UCSD-AML1 (cell line): ENCODE data around the gene IGBP1.
"Not testable (repeated sequence)": the region's sequence is repeated elsewhere in the genome, so short reads cannot be mapped to it uniquely, and the experiment has no call there.

Experiments
- DNase-seq: peaks from one replicate; lab custom pipeline; 2025; ENCODE audit not compliant: unreplicated experiment; lab: John Stamatoyannopoulos, UW

The IGBP1 gene

GRCh38 chrX:70133303-70134115 lies at the start of gene IGBP1:
Gene IGBP1, plus strand, starts transcription at chrX:70133447. Its CDS starts 501 bp downstream, at chrX:70133948.
- DNase-seq, result peak; percentile 87

- no peak for DNase-seq
Measured at GRCh38 chrX:70084592-70085240, 48.5 kb upstream of the IGBP1 start.

- DNase-seq, result no peak
Measured at GRCh38 chrX:70087857-70088630, 45.2 kb upstream of the IGBP1 start.

- no peak for DNase-seq
Measured at GRCh38 chrX:70088751-70089150, 44.5 kb upstream of the IGBP1 start.

GRCh38 chrX:70089604-70090297 lies 43.5 kb upstream of the IGBP1 start:
- no peak for DNase-seq

- DNase-seq, result no peak
Measured at GRCh38 chrX:70092247-70092646, 41.0 kb upstream of the IGBP1 start.

- DNase-seq, result no peak
Measured at GRCh38 chrX:70096052-70096451, 37.2 kb upstream of the IGBP1 start.

- no peak for DNase-seq
Measured at GRCh38 chrX:70105229-70105628, 28.0 kb upstream of the IGBP1 start.

- not testable (repeated sequence) for DNase-seq
Measured at GRCh38 chrX:70111436-70112026, 21.7 kb upstream of the IGBP1 start.

GRCh38 chrX:70117738-70118137 lies 15.5 kb upstream of the IGBP1 start:
- DNase-seq, result no peak

GRCh38 chrX:70123014-70123413 lies 10.2 kb upstream of the IGBP1 start:
- not testable (repeated sequence) for DNase-seq

GRCh38 chrX:70124678-70125077 lies 8.6 kb upstream of the IGBP1 start:
- no peak for DNase-seq

GRCh38 chrX:70128071-70128470 lies 5.2 kb upstream of the IGBP1 start:
- DNase-seq, result no peak

- DNase-seq, result no peak
Measured at GRCh38 chrX:70129816-70130215, 3.4 kb upstream of the IGBP1 start.

GRCh38 chrX:70132224-70132623 lies 1.0 kb upstream of the IGBP1 start:
- DNase-seq, result no peak

- no peak for DNase-seq
Measured at GRCh38 chrX:70132877-70133302, 357 bp upstream of the IGBP1 start.

- no peak for DNase-seq
Measured at GRCh38 chrX:70134116-70134477, 850 bp downstream of the IGBP1 start.

- DNase-seq, result no peak
Measured at GRCh38 chrX:70138622-70139021, 5.4 kb downstream of the IGBP1 start.

GRCh38 chrX:70139736-70140135 lies 6.5 kb downstream of the IGBP1 start:
- no peak for DNase-seq

GRCh38 chrX:70141373-70141772 lies 8.1 kb downstream of the IGBP1 start:
- DNase-seq, result no peak
